ENCODE data around the gene PSMB4. TPM values are rescaled to one million over a fixed set of nuclear protein-coding genes. Genes with fewer than 3 reads are reported as not detected.

PSMB4 gene
- total and polyA plus RNA-seq, 4 donors: 123 to 452 (median 310) TPM

DNA sequence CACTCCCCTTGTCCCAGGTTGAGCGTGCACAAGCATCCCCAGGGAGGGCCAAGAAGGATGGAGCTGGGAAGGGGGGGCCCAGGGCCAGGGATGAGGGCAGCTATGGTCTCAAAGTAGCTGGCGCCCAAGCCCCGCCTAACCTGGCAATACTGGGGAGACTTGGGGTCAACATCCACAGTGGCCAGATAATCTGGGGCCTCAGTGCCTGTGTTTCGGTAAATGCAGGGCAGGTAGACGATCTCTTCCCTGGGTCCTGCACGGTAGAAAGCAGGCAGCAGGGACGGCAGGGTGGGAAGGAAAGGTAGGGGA lies 30.1 kb upstream of the PSMB4 start:
- TF ChIP-seq, protein P1, sequence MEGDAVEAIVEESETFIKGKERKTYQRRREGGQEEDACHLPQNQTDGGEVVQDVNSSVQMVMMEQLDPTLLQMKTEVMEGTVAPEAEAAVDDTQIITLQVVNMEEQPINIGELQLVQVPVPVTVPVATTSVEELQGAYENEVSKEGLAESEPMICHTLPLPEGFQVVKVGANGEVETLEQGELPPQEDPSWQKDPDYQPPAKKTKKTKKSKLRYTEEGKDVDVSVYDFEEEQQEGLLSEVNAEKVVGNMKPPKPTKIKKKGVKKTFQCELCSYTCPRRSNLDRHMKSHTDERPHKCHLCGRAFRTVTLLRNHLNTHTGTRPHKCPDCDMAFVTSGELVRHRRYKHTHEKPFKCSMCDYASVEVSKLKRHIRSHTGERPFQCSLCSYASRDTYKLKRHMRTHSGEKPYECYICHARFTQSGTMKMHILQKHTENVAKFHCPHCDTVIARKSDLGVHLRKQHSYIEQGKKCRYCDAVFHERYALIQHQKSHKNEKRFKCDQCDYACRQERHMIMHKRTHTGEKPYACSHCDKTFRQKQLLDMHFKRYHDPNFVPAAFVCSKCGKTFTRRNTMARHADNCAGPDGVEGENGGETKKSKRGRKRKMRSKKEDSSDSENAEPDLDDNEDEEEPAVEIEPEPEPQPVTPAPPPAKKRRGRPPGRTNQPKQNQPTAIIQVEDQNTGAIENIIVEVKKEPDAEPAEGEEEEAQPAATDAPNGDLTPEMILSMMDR (IDR thresholded peaks at IDR 0.05; ENCODE audit: control extremely low read depth, extremely low read depth): no peak
- no peak for ATAC-seq (ENCODE audit: insufficient read depth, low FRiP score)
- Histone ChIP-seq H3K9ac (ENCODE audit: insufficient read depth in 1 of 2, low read length in 2 of 2) (no peak overlapping the region), H3K27ac (ENCODE audit: low read depth in 1 of 2, low read length in 1 of 2) (peak overlapping the region in 1 of 2 donors; percentile 13), H3K4me1 (ENCODE audit: control insufficient read depth in 5 of 5, insufficient read depth in 5 of 5, low read length in 5 of 5) (peaks cover 7 to 38% (median 21%) of the 10 kb centered on the region in 5 donors), H3K36me3 (ENCODE audit: control insufficient read depth in 4 of 4, insufficient read depth in 4 of 4, low read length in 4 of 4) (peaks cover 0 to 38% (median 26%) of the 10 kb centered on the region in 4 donors), H3K4me3 (no peak overlapping the region), H3K27me3 (ENCODE audit: control insufficient read depth in 3 of 3, insufficient read depth in 3 of 3, low read length in 2 of 3) (no peaks in the 10 kb centered on the region), H3K9me3 (ENCODE audit: control insufficient read depth in 4 of 4, insufficient read depth in 3 of 4, low read length in 3 of 4) (no peaks in the 10 kb centered on the region)
- DNase-seq: no peak
- WGBS, 2 donors: 84 to 87% methylated on average over 7 of the region's 7 CpGs

DNA sequence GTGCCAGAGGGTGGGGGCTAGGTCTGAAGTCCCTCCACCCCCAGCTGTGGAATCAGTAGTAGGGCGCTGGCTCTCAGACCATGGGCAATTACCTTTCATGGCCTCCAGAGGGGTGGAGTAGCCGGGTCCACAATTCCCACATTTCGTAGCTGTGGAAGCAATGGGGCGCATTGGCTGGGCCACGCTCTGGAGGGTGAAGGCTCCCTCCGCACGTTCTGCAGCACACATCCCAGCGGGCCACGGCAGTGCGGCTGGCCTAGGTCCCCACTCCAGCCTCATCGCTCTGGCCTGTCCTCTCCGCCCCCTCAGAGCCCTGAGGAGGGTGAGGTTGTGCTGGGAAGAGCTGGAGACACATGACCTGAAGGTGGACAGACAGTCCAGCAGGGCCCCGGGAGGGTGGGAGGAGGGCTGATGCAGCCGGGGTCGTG lies 29.7 kb upstream of the PSMB4 start:
- no peak overlapping the region for H3K4me3 ChIP-seq
- no peak overlapping the region for H3K9ac ChIP-seq (ENCODE audit: insufficient read depth in 1 of 2, low read length in 2 of 2)
- peaks cover 0 to 34% (median 24%) of the 10 kb centered on the region in 4 donors for H3K36me3 ChIP-seq (ENCODE audit: control insufficient read depth in 4 of 4, insufficient read depth in 4 of 4, low read length in 4 of 4)
- DNase-seq: no peak
- H3K27me3 ChIP-seq (ENCODE audit: control insufficient read depth in 3 of 3, insufficient read depth in 3 of 3, low read length in 2 of 3): no peaks in the 10 kb centered on the region
- H3K27ac ChIP-seq (ENCODE audit: low read depth in 1 of 2, low read length in 1 of 2): peak overlapping the region in 1 of 2 donors; percentile 33
- no peaks in the 10 kb centered on the region for H3K9me3 ChIP-seq (ENCODE audit: control insufficient read depth in 4 of 4, insufficient read depth in 3 of 4, low read length in 3 of 4)
- TF ChIP-seq, protein P1 (IDR thresholded peaks at IDR 0.05; ENCODE audit: control extremely low read depth, extremely low read depth): no peak
- 70 to 89% methylated on average over 15 of the region's 15 CpGs for WGBS, 2 donors
- H3K4me1 ChIP-seq (ENCODE audit: control insufficient read depth in 5 of 5, insufficient read depth in 5 of 5, low read length in 5 of 5): peaks cover 7 to 38% (median 21%) of the 10 kb centered on the region in 5 donors
- ATAC-seq (ENCODE audit: insufficient read depth, low FRiP score): no peak

DNA sequence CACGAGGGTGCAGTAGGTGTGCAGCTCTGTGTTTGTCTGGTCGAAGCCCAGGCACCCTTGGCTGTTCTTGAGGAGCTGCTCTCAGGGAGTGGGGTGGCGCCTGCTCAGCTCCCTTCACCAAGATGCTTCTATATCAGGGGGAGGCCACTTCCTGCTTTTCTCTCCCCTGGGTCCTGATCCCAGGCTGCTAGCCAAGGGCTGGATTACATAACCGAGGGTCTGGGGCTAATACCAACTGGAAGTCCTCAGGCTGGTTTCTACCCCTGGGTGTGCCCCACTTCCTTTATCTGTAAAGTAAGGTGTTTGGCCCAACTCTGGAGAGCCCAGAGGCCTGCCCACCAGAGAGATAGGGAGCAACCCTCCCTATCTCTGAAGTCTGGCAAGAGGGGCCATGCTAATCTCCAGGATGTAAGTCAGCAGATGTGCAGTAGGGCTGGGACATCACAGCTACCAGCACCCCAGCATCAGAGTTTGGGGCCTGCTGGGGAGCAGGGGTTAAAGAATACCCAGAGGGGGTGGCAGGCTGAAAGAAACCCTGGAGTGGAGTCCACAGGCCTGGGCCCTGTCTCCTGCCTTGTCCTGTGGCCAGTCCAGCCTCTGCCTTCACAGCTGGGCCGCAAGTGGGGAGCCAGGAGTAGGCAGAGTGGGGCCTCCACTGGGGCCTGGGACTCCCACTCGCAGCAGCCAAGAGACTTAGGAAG lies 29.0 kb upstream of the PSMB4 start:
- peaks cover 0 to 27% (median 18%) of the 10 kb centered on the region in 4 donors for H3K36me3 ChIP-seq (ENCODE audit: control insufficient read depth in 4 of 4, insufficient read depth in 4 of 4, low read length in 4 of 4)
- ATAC-seq (ENCODE audit: insufficient read depth, low FRiP score): no peak

More for the DNA sequence above, 29.0 kb upstream of the PSMB4 start:
- TF ChIP-seq, protein P1 (IDR thresholded peaks at IDR 0.05; ENCODE audit: control extremely low read depth, extremely low read depth): no peak
- Histone ChIP-seq H3K9ac (ENCODE audit: insufficient read depth in 1 of 2, low read length in 2 of 2) (peak overlapping the region in 1 of 2 donors; percentile 23), H3K9me3 (ENCODE audit: control insufficient read depth in 4 of 4, insufficient read depth in 3 of 4, low read length in 3 of 4) (no peaks in the 10 kb centered on the region), H3K4me1 (ENCODE audit: control insufficient read depth in 5 of 5, insufficient read depth in 5 of 5, low read length in 5 of 5) (peaks cover 7 to 38% (median 21%) of the 10 kb centered on the region in 5 donors), H3K27me3 (ENCODE audit: control insufficient read depth in 3 of 3, insufficient read depth in 3 of 3, low read length in 2 of 3) (no peaks in the 10 kb centered on the region), H3K27ac (ENCODE audit: low read depth in 1 of 2, low read length in 1 of 2) (peak overlapping the region in 1 of 2 donors; percentile 86), H3K4me3 (no peak overlapping the region)
- DNase-seq: peak; percentile 35 to 57 (median 41)
- WGBS, 2 donors: 42% methylated on average over 6 of the region's 6 CpGs
